Activated T-cell treated with anti-CD3 and anti-CD28 coated beads, Interleukin-2, amount 50 U/mL, for 72 hours (primary cell): ENCODE results near the gene TUBB2B. TPM values are rescaled to one million over a fixed set of nuclear protein-coding genes. Genes with fewer than 3 reads are reported as not detected.

Experiments used
- ATAC-seq, 2 donors: fragments of 150-1000 bp; cut with Tn5 transposase; replicated peaks in 1 of 2; 2 replicates each; pipeline ENCODE4 v1.10.0; 2021; ENCODE audit warnings: moderate library complexity in 2 of 2, mild to moderate bottlenecking in 1 of 2
- DNase-seq, 2 donors: peaks; one replicate each; pipeline ENCODE4 v3.0.0; 2021 to 2022; ENCODE audit warnings: mixed read lengths in 1 of 2
- H3K27ac Mint-ChIP-seq: one replicate; pipeline ENCODE4 v1.8.0; 2022; ENCODE audit warnings: mild to moderate bottlenecking, moderate library complexity, mixed read lengths
- H3K27me3 Mint-ChIP-seq: one replicate; pipeline ENCODE4 v1.8.0; 2022; ENCODE audit warnings: low read depth, mixed read lengths
- H3K36me3 Mint-ChIP-seq, 2 donors: one replicate each; pipeline ENCODE4 v1.8.0; 2022; ENCODE audit warnings: mixed read lengths in 2 of 2, mild to moderate bottlenecking in 1 of 2; ENCODE audit not compliant: insufficient read depth in 2 of 2
- H3K4me1 Mint-ChIP-seq: one replicate; pipeline ENCODE4 v1.8.0; 2022; ENCODE audit warnings: low read depth, mixed read lengths
- H3K4me3 Mint-ChIP-seq, 2 donors: one replicate each; pipeline ENCODE4 v1.8.0; 2022; ENCODE audit warnings: mild to moderate bottlenecking in 2 of 2, mixed read lengths in 2 of 2, moderate library complexity in 2 of 2
- H3K9me3 Mint-ChIP-seq, 2 donors: one replicate each; pipeline ENCODE4 v1.8.0; 2022; ENCODE audit warnings: mixed read lengths in 2 of 2
- total RNA-seq, 2 donors: library from RNA; stranded (reverse); gene quantifications; one replicate each; pipeline ENCODE4 v1.2.3, GENCODE V29; 2022

TUBB2B gene
- total RNA-seq, 2 donors from 2014 or later = 0.35 TPM; not detected in 1

- H3K27ac Mint-ChIP-seq = no peak overlapping the region
- DNase-seq (peak in 1 of 2 donors; percentile 39), ATAC-seq (peak; percentile 29 to 30)
- peaks cover 88% of the 10 kb centered on the region for H3K27me3 Mint-ChIP-seq
- H3K9me3 Mint-ChIP-seq = no peaks in the 10 kb centered on the region
- peak overlapping the region; percentile 76 to 90 for H3K4me3 Mint-ChIP-seq
- peaks cover 56% of the 10 kb centered on the region for H3K4me1 Mint-ChIP-seq
- H3K36me3 Mint-ChIP-seq = peaks cover 0 to 2% of the 10 kb centered on the region in 2 donors
Measured at GRCh38 chr6:3228046-3228671, 706 bp upstream of the TUBB2B start.

- Mint-ChIP-seq H3K4me1 (peaks cover 46% of the 10 kb centered on the region), H3K27ac (peak overlapping the region; percentile 10), H3K27me3 (peaks cover 81% of the 10 kb centered on the region), H3K9me3 (peaks cover 5% of the 10 kb centered on the region in 2 donors), H3K4me3 (peak overlapping the region; percentile 80 to 90), H3K36me3 (peaks cover 0 to 7% of the 10 kb centered on the region in 2 donors)
- DNase-seq (peak; percentile 27 to 36), ATAC-seq (peak; percentile 8 to 23)
Measured at GRCh38 chr6:3226481-3227362, 731 bp downstream of the TUBB2B start.

DNA sequence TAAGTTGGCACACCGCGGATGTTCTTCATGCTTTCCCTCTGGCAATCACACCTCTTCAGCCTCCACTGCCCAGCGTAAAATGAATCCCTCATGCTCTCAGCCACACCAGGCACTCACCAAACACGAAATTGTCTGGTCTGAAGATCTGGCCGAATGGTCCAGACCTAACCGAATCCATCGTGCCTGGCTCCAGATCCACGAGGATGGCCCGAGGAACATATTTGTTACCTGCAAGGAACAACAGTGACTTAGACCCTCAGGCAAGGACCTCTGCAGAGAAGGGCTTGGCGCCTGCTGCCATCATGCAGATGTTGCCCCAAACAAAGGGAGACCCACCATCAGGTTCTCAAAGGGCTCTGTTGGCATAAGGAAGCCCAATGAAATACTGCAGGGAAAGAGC, 1.4 kb downstream of the TUBB2B start:
- DNase-seq = no peak
- no peak overlapping the region for H3K4me3 Mint-ChIP-seq
- no peak for ATAC-seq
- peaks cover 0 to 7% of the 10 kb centered on the region in 2 donors for H3K36me3 Mint-ChIP-seq
- peaks cover 6% of the 10 kb centered on the region in 2 donors for H3K9me3 Mint-ChIP-seq
- H3K27ac Mint-ChIP-seq = no peak overlapping the region
- peaks cover 79% of the 10 kb centered on the region for H3K27me3 Mint-ChIP-seq
- peaks cover 40% of the 10 kb centered on the region for H3K4me1 Mint-ChIP-seq

DNA sequence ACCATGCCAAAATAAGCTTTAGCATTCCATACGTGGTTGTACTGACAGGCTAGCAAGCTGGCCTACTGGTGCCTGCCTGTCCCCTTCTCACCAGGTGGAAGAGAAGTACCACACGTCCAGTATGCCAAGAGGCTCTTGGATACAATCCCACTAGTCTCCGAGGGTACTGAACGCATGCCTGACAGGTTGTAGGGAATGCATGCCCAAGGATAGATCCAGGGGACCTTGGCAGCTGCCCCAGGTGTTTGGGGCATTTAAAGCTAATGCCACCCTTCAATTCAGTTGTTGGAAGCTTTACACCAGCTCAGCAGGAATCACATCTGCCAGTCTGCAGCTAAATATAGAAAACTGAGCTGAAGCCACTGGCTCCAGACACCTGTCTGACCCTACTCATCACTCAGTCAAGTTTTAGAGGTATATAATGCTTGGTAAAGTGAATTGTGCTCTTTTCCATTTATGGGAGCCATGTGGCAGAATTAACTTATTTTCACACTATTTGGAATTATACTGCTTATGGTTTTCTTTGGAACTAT, 4.9 kb downstream of the TUBB2B start:
- no peak for DNase-seq
- Mint-ChIP-seq H3K4me3 (no peak overlapping the region), H3K4me1 (peaks cover 9% of the 10 kb centered on the region), H3K36me3 (peaks cover 0 to 5% of the 10 kb centered on the region in 2 donors), H3K27me3 (peaks cover 79% of the 10 kb centered on the region), H3K9me3 (peaks cover 6% of the 10 kb centered on the region in 2 donors), H3K27ac (no peak overlapping the region)
- ATAC-seq = no peak

GRCh38 chr6:3221578-3221977, 5.9 kb downstream of the TUBB2B start:
- peaks cover 78% of the 10 kb centered on the region for H3K27me3 Mint-ChIP-seq
- ATAC-seq = no peak

DNA sequence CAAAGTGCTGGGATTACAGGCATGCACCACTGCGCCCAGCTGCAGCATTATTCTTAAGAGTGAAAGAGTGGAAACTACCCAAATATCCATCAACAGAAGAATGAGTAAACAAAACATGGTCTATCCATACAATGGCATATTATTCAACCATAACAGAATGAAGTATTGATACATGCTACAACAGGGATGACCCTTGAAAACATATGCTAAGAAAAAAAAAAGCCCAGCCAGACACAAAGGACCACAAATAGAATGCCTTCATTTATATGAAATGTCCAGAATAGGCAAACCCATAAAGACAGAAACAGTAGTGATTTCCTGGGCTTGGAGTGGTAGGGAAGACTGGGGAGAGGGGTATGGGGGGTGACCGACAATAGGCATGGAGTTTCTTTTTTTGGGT, 7.1 kb downstream of the TUBB2B start:
- ATAC-seq = no peak
- Mint-ChIP-seq H3K4me3 (no peak overlapping the region), H3K27me3 (peaks cover 75% of the 10 kb centered on the region), H3K4me1 (no peaks in the 10 kb centered on the region), H3K9me3 (peaks cover 6% of the 10 kb centered on the region in 2 donors), H3K27ac (no peak overlapping the region), H3K36me3 (peaks cover 0 to 5% of the 10 kb centered on the region in 2 donors)
- DNase-seq = no peak

More at GRCh38 chr6:3221578-3221977, 5.9 kb downstream of the TUBB2B start:
- H3K27ac Mint-ChIP-seq = peak overlapping the region; percentile 25
- peaks cover 0 to 5% of the 10 kb centered on the region in 2 donors for H3K36me3 Mint-ChIP-seq
- H3K4me1 Mint-ChIP-seq = peaks cover 2% of the 10 kb centered on the region
- no peak overlapping the region for H3K4me3 Mint-ChIP-seq
- H3K9me3 Mint-ChIP-seq = peaks cover 6% of the 10 kb centered on the region in 2 donors
- DNase-seq = no peak

DNA sequence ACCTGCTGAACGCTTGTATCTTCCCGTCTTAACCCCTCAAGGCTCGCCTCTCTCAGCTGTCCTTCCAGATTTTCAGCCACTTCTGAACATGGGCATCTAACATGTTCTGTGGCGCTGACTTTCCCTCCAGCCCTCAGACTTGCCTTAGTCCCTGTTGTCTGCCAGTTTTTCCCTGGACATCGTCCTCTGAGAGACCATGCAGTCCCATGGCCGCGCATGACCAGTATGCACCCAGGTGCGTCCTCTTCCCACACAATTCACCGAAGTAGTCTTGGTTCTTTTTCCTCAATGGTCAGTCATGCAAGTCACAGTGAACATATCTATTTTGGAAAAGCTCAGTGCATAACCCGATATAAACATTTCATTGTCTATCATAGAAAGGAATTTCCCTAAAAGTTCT, 9.2 kb downstream of the TUBB2B start:
- peaks cover 73% of the 10 kb centered on the region for H3K27me3 Mint-ChIP-seq
- H3K9me3 Mint-ChIP-seq = peaks cover 6% of the 10 kb centered on the region in 2 donors
- H3K4me1 Mint-ChIP-seq = no peaks in the 10 kb centered on the region
- H3K36me3 Mint-ChIP-seq = peaks cover 0 to 5% of the 10 kb centered on the region in 2 donors
- H3K27ac Mint-ChIP-seq = no peak overlapping the region
- H3K4me3 Mint-ChIP-seq = no peak overlapping the region
- no peak for ATAC-seq
- no peak for DNase-seq

- Mint-ChIP-seq H3K36me3 (peaks cover 0 to 5% of the 10 kb centered on the region in 2 donors), H3K27ac (no peak overlapping the region), H3K27me3 (peaks cover 78% of the 10 kb centered on the region), H3K4me1 (no peaks in the 10 kb centered on the region), H3K4me3 (no peak overlapping the region), H3K9me3 (peaks cover 6% of the 10 kb centered on the region in 2 donors)
- ATAC-seq (no peak), DNase-seq (no peak)
Measured at GRCh38 chr6:3217286-3217685, 10.2 kb downstream of the TUBB2B start.

GRCh38 chr6:3214898-3215297, 12.6 kb downstream of the TUBB2B start:
- Mint-ChIP-seq H3K4me1 (peaks cover 4% of the 10 kb centered on the region), H3K27ac (no peak overlapping the region), H3K36me3 (no peaks in the 10 kb centered on the region), H3K4me3 (no peak overlapping the region), H3K9me3 (no peaks in the 10 kb centered on the region), H3K27me3 (peaks cover 70% of the 10 kb centered on the region)
- ATAC-seq (no peak), DNase-seq (no peak)

DNA sequence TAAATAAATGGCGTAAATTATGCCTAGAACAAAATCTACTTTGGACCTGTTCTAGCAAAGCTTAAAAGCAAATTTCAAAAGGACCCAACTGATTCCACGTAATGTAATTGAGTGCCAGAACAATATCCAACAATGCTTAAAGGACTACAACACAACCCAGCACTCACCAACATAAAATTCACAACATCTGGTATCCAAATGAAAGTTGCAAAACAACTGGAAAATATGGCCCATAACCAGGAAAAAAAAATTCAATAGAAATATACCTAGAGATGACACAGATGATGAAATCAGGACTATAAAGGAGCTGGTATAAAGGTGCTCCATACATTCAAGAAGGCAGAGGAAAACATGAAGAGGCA, 14.1 kb downstream of the TUBB2B start:
- Mint-ChIP-seq H3K9me3 (no peaks in the 10 kb centered on the region), H3K4me3 (no peak overlapping the region), H3K36me3 (no peaks in the 10 kb centered on the region), H3K4me1 (peaks cover 20% of the 10 kb centered on the region), H3K27me3 (peaks cover 56% of the 10 kb centered on the region), H3K27ac (no peak overlapping the region)
- ATAC-seq = no peak
- DNase-seq = no peak

DNA sequence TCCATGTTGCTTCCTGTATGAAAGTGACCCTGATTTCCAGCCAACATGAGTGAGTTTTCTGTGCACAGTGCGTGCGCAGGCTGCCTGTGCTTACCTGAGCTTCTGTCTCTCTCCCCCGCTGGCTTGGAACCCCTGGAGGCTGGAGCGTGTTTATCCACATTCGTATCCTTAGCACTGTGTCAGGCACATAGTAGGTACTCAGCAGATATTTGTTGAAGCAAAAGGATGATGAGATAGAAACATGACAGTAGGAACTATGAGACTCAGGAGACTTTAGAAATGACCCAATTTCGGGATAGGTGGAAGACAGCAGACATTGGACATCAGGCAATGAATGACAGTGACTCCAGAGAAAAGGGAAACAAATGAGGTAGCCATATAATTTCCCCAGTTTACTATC, 15.2 kb downstream of the TUBB2B start:
- Mint-ChIP-seq H3K4me3 (no peak overlapping the region), H3K27me3 (peaks cover 49% of the 10 kb centered on the region), H3K9me3 (no peaks in the 10 kb centered on the region), H3K36me3 (no peaks in the 10 kb centered on the region), H3K4me1 (peaks cover 25% of the 10 kb centered on the region), H3K27ac (no peak overlapping the region)
- ATAC-seq (no peak), DNase-seq (no peak)

GRCh38 chr6:3211681-3212080, 15.8 kb downstream of the TUBB2B start:
- DNase-seq (no peak), ATAC-seq (no peak)
- Mint-ChIP-seq H3K9me3 (no peaks in the 10 kb centered on the region), H3K4me3 (no peak overlapping the region), H3K36me3 (no peaks in the 10 kb centered on the region), H3K27ac (no peak overlapping the region), H3K27me3 (peaks cover 52% of the 10 kb centered on the region), H3K4me1 (peaks cover 25% of the 10 kb centered on the region)

GRCh38 chr6:3210024-3210610, 17.3 kb downstream of the TUBB2B start:
- peaks cover 51% of the 10 kb centered on the region for H3K27me3 Mint-ChIP-seq
- ATAC-seq (peak in 1 of 2 donors; percentile 23), DNase-seq (no peak)
- peak overlapping the region; percentile 82 for H3K27ac Mint-ChIP-seq
- H3K9me3 Mint-ChIP-seq = no peaks in the 10 kb centered on the region
- H3K4me3 Mint-ChIP-seq = no peak overlapping the region
- H3K4me1 Mint-ChIP-seq = peaks cover 25% of the 10 kb centered on the region
- peaks cover 0 to 4% of the 10 kb centered on the region in 2 donors for H3K36me3 Mint-ChIP-seq
